H1 (cell line): ENCODE measurements around the gene LAMTOR5. TPM values are rescaled to one million over a fixed set of nuclear protein-coding genes. Genes with fewer than 3 reads are reported as not detected.

ENCODE experiments used
- CTCF ChIA-PET: fragments of 300-600 bp; sonication (Branson Sonifier 250); formaldehyde crosslinking; loops from one replicate; lab custom pipeline; 2021; ENCODE audit not compliant: partially characterized antibody; lab: Charles Lee
- POLR2A ChIA-PET: fragments of 300-600 bp; sonication (Branson Sonifier 250); formaldehyde crosslinking; loops from one replicate; lab custom pipeline; 2021; ENCODE audit warnings: inconsistent platforms; ENCODE audit not compliant: partially characterized antibody; lab: Charles Lee
- DNase-seq, 2 experiments: peaks; one replicate each; pipeline versions ENCODE4 v3.0.0 to v3.0.0-alpha.2; 2010 to 2022; ENCODE audit warnings: low spot score in 2 of 2, low read depth in 1 of 2, mixed read lengths in 1 of 2
- FAIRE-seq: peaks from 2 replicates; lab custom pipeline; 2011; peaks lifted over from hg19 to GRCh38; lab: Jason Lieb, UNC
- H2AFZ ChIP-seq: 2 replicates; pipeline ENCODE4 v1.8.1; 2012; ENCODE audit warnings: low read length, inconsistent platforms
- H2AK5ac ChIP-seq: 2 replicates; pipeline ENCODE4 v1.6.1; 2013; ENCODE audit warnings: low read depth, low read length
- H2BK120ac ChIP-seq: replicated peaks from 2 replicates; pipeline ENCODE3; 2013; ENCODE audit warnings: low read depth, low read length, inconsistent platforms
- H2BK12ac ChIP-seq: 2 replicates; pipeline ENCODE4 v1.6.1; 2013; ENCODE audit warnings: low read depth, low read length
- H2BK15ac ChIP-seq: 2 replicates; pipeline ENCODE4 v1.6.1; 2013; ENCODE audit warnings: low read length
- H2BK20ac ChIP-seq: 2 replicates; pipeline ENCODE4 v1.6.1; 2013; ENCODE audit warnings: low read length
- H2BK5ac ChIP-seq: 2 replicates; pipeline ENCODE4 v1.6.1; 2013; ENCODE audit warnings: low read depth, low read length
- H3K14ac ChIP-seq: 2 replicates; pipeline ENCODE4 v1.6.1; 2013; ENCODE audit warnings: inconsistent platforms; ENCODE audit not compliant: insufficient read length
- H3K18ac ChIP-seq: 2 replicates; pipeline ENCODE4 v1.6.1; 2013; ENCODE audit warnings: low read length; ENCODE audit errors: extremely low read depth
- H3K23ac ChIP-seq: 2 replicates; pipeline ENCODE4 v1.6.1; 2013; ENCODE audit warnings: inconsistent platforms; ENCODE audit not compliant: insufficient read length
- H3K23me2 ChIP-seq: 2 replicates; pipeline ENCODE4 v1.6.1; 2013; ENCODE audit warnings: low read depth, low read length
- H3K27ac ChIP-seq: 2 replicates; pipeline ENCODE4 v1.6.1; 2011; ENCODE audit warnings: low read depth, low read length, inconsistent platforms
- H3K27me3 ChIP-seq, 4 experiments: replicated peaks in 1 of 4; 1 replicate in 1 of 4; 2 replicates in 3 of 4; pipeline versions ENCODE4 v1.6.1 to v1.8.1; 2011 to 2013; ENCODE audit warnings: low read length in 3 of 4, mild to moderate bottlenecking in 3 of 4, inconsistent platforms in 2 of 4, mixed read lengths in 2 of 4, moderate library complexity in 1 of 4; ENCODE audit not compliant: control insufficient read depth in 3 of 4, insufficient read depth in 3 of 4; ENCODE audit errors: extremely low read depth in 1 of 4
- H3K36me3 ChIP-seq, 4 experiments: 2 replicates each; pipeline versions ENCODE4 v1.6.1 to v1.8.1; 2011 to 2013; ENCODE audit warnings: mild to moderate bottlenecking in 4 of 4, low read length in 3 of 4, moderate library complexity in 2 of 4, control low read depth in 1 of 4, inconsistent platforms in 1 of 4; ENCODE audit not compliant: insufficient read depth in 4 of 4, control insufficient read depth in 2 of 4
- H3K4ac ChIP-seq: replicated peaks from 2 replicates; pipeline ENCODE3; 2013; ENCODE audit warnings: low read length, low read depth, mixed read lengths, inconsistent platforms; ENCODE audit not compliant: insufficient read length
- H3K4me1 ChIP-seq, 4 experiments: replicated peaks in 1 of 4; 1 replicate in 1 of 4; 2 replicates in 3 of 4; pipeline versions ENCODE4 v1.6.1 to v1.8.1; 2011 to 2013; ENCODE audit warnings: low read length in 3 of 4, inconsistent platforms in 2 of 4, mixed read lengths in 1 of 4; ENCODE audit not compliant: insufficient read depth in 4 of 4, control insufficient read depth in 3 of 4
- H3K4me2 ChIP-seq, 2 experiments: 2 replicates each; pipeline versions ENCODE4 v1.6.1 to v1.8.1; 2011 to 2013; ENCODE audit warnings: low read depth in 2 of 2, low read length in 2 of 2, control low read depth in 1 of 2, inconsistent platforms in 1 of 2, mild to moderate bottlenecking in 1 of 2; ENCODE audit not compliant: insufficient read depth in 1 of 2
- H3K4me3 ChIP-seq, 4 experiments: fragments of 200-600, 300-600 bp in 1 of 4; sonication (generic), shearing (Covaris generic), sonication (Bioruptor Twin) in 1 of 4; 2 replicates each; pipeline versions ENCODE4 v1.5.1 to v1.8.1; 2011 to 2016; ENCODE audit warnings: low read length in 4 of 4, low read depth in 3 of 4, control low read depth in 2 of 4, inconsistent platforms in 2 of 4, mild to moderate bottlenecking in 2 of 4, mixed read lengths in 1 of 4, moderate library complexity in 1 of 4; ENCODE audit not compliant: insufficient read depth in 2 of 4; ENCODE audit errors: extremely low read depth in 1 of 4
- H3K56ac ChIP-seq: replicated peaks from 2 replicates; pipeline ENCODE3; 2013; ENCODE audit warnings: low read depth, mild to moderate bottlenecking, mixed read lengths, low read length, inconsistent platforms; ENCODE audit not compliant: insufficient read length
- H3K79me1 ChIP-seq: 2 replicates; pipeline ENCODE4 v1.6.1; 2013; ENCODE audit warnings: low read depth, low read length, control low read depth
- H3K79me2 ChIP-seq, 2 experiments: 2 replicates each; pipeline versions ENCODE4 v1.6.1 to v1.8.1; 2012 to 2013; ENCODE audit warnings: low read length in 2 of 2, mild to moderate bottlenecking in 2 of 2, inconsistent platforms in 1 of 2; ENCODE audit not compliant: insufficient read depth in 2 of 2, control insufficient read depth in 1 of 2
- H3K9ac ChIP-seq, 4 experiments: replicated peaks in 1 of 4; 1 replicate in 1 of 4; 2 replicates in 3 of 4; pipeline versions ENCODE4 v1.6.1 to v1.8.1; 2011 to 2013; ENCODE audit warnings: low read depth in 3 of 4, low read length in 3 of 4, control low read depth in 2 of 4, mild to moderate bottlenecking in 2 of 4, moderate library complexity in 2 of 4, inconsistent platforms in 1 of 4; ENCODE audit errors: extremely low read depth in 1 of 4
- H3K9me3 ChIP-seq, 2 experiments: 2 replicates each; pipeline versions ENCODE4 v1.6.1 to v1.8.1; 2012 to 2013; ENCODE audit warnings: mild to moderate bottlenecking in 2 of 2, moderate library complexity in 2 of 2, control low read depth in 1 of 2, inconsistent platforms in 1 of 2, low read depth in 1 of 2, low read length in 1 of 2, mixed read lengths in 1 of 2; ENCODE audit not compliant: insufficient read depth in 2 of 2
- H4K20me1 ChIP-seq, 2 experiments: replicated peaks in 1 of 2; 2 replicates each; pipeline versions ENCODE3 to v1.8.1; 2011 to 2013; ENCODE audit warnings: inconsistent platforms in 2 of 2, low read length in 2 of 2, mild to moderate bottlenecking in 1 of 2; ENCODE audit not compliant: insufficient read depth in 2 of 2, control insufficient read depth in 1 of 2
- H4K5ac ChIP-seq: 2 replicates; pipeline ENCODE4 v1.6.1; 2013; ENCODE audit warnings: low read length, low read depth, mixed read lengths, inconsistent platforms; ENCODE audit not compliant: insufficient read length
- H4K8ac ChIP-seq: 2 replicates; pipeline ENCODE4 v1.8.0; 2013; ENCODE audit warnings: mild to moderate bottlenecking, moderate library complexity, low read length, inconsistent platforms; ENCODE audit not compliant: insufficient read depth; ENCODE audit errors: extremely low read depth
- H4K91ac ChIP-seq: replicated peaks from 2 replicates; pipeline ENCODE3; 2013; ENCODE audit warnings: low read length, mixed read lengths, inconsistent platforms; ENCODE audit not compliant: insufficient read length
- BACH1 ChIP-seq: IDR thresholded peaks from 2 replicates; pipeline ENCODE4 v1.6.1; 2012; ENCODE audit warnings: low read length, improper control_type of control experiment
- BRCA1 ChIP-seq: IDR thresholded peaks from 2 replicates; pipeline ENCODE4 v1.6.1; 2012; ENCODE audit warnings: low read depth, low read length, improper control_type of control experiment
- CBX5 ChIP-seq: fragments of 300-800, 300-1000 bp; sonication (generic); IDR thresholded peaks from 2 replicates; pipeline ENCODE4 v1.7.1; 2016; ENCODE audit warnings: antibody characterized with exemption, low read length, low read depth
- CREB1 ChIP-seq: IDR thresholded peaks from 2 replicates; pipeline ENCODE4 v1.6.1; 2012; ENCODE audit warnings: inconsistent platforms
- EZH2 ChIP-seq: fragments of 200-600 bp; sonication (generic); IDR thresholded peaks from 2 replicates; pipeline ENCODE4 v1.7.1; 2012; ENCODE audit warnings: low read depth, mild to moderate bottlenecking, moderate library complexity, low read length, inconsistent platforms; ENCODE audit not compliant: severe bottlenecking
- GABPA ChIP-seq: IDR thresholded peaks from 2 replicates; pipeline ENCODE4 v1.6.1; 2011; ENCODE audit warnings: mild to moderate bottlenecking, low read length, moderate library complexity, borderline replicate concordance; ENCODE audit not compliant: insufficient read depth
- HDAC6 ChIP-seq: IDR thresholded peaks from one replicate; pipeline ENCODE4 v1.7.1; 2012; ENCODE audit warnings: low read depth, mild to moderate bottlenecking, inconsistent platforms, low read length, moderate library complexity
- JUN ChIP-seq: IDR thresholded peaks from 2 replicates; pipeline ENCODE4 v1.6.1; 2011; ENCODE audit warnings: low read depth, mild to moderate bottlenecking, improper control_type of control experiment, low read length
- KDM4A ChIP-seq: IDR thresholded peaks from one replicate; pipeline ENCODE4 v1.7.1; 2012; ENCODE audit warnings: low read depth, mild to moderate bottlenecking, moderate library complexity, low read length, inconsistent platforms; ENCODE audit not compliant: severe bottlenecking
- MAFK ChIP-seq: IDR thresholded peaks from 2 replicates; pipeline ENCODE4 v1.6.1; 2012; ENCODE audit warnings: low read depth, mild to moderate bottlenecking, improper control_type of control experiment, low read length
- RAD21 ChIP-seq, 2 experiments: IDR thresholded peaks in 1 of 2; conservative IDR thresholded peaks in 1 of 2; 2 replicates each; pipeline ENCODE4 v1.6.1; 2011; ENCODE audit warnings: low read depth in 2 of 2, low read length in 2 of 2, improper control_type of control experiment in 1 of 2, inconsistent platforms in 1 of 2, mild to moderate bottlenecking in 1 of 2, moderate library complexity in 1 of 2
- TAF1 ChIP-seq: IDR thresholded peaks from 2 replicates; pipeline ENCODE4 v1.6.1; 2011; ENCODE audit warnings: mild to moderate bottlenecking, low read depth, low read length
- WGBS, 2 experiments: shearing (Covaris generic) in 1 of 2; methylation state at CpG; one replicate each; pipeline versions ENCODE4 v1.1.6 to v1.1.7; 2013 to 2015; ENCODE audit warnings: low lambda C conversion rate in 2 of 2, mixed read lengths in 2 of 2, inconsistent platforms in 1 of 2, low coverage in 1 of 2, missing lambda C conversion rate in 1 of 2; ENCODE audit not compliant: insufficient replicate concordance in 2 of 2, insufficient coverage in 1 of 2, insufficient read length in 1 of 2; ENCODE audit errors: extremely low coverage in 1 of 2, missing lambda C conversion rate in 1 of 2; 5-methylcytosine and 5-hydroxymethylcytosine counted together
- polyA plus RNA-seq, 7 experiments: library from polyadenylated mRNA; depleted of rRNA in 3 of 7; stranded (reverse) in 5 of 7; unstranded in 2 of 7; fragments of >200 nt in 5 of 7; fragments of 200-250 nt in 2 of 7; gene quantifications; 1 replicate in 5 of 7; 2 replicates in 1 of 7; 4 replicates in 1 of 7; pipeline versions ENCODE4 v1.2.1 to v1.2.3, GENCODE V29; 2011 to 2013; ENCODE audit warnings: missing spikeins in 2 of 7, mixed read lengths in 2 of 7
- total RNA-seq: library from RNA; stranded (reverse); fragmentation: NEBNext Ultra II Directional; extraction: Animal tissue kit (Norgen Biotek cat#: 25700); gene quantifications from 2 replicates; pipeline ENCODE4 v1.2.1, GENCODE V29; 2021

LAMTOR5 gene
- total and polyA plus RNA-seq, 2 of the 8 experiments (the other 6 are each of a cell fraction or from before 2014, with no cell fraction given) = 84.4 to 297 TPM

- H3K4me2 ChIP-seq = no peak overlapping the region
- H3K79me2 ChIP-seq = no peaks in the 10 kb centered on the region
- H3K23me2 ChIP-seq = no peaks in the 10 kb centered on the region
- H4K20me1 ChIP-seq = no peaks in the 10 kb centered on the region
- CTCF ChIA-PET = interaction anchor here (0.7 to 1.9 kb wide), 8 partner anchors 19 to 186 kb away, joined by 3 to 4 read pairs (median 4); partner anchors contain the start of gene RBM15
- no peak overlapping the region for H2BK5ac ChIP-seq
- no peak for TF ChIP-seq BRCA1
- TF ChIP-seq TAF1 = no peak
- no peak for TF ChIP-seq CBX5
- TF ChIP-seq HDAC6 = no peak
- TF ChIP-seq GABPA = no peak
- TF ChIP-seq BACH1 = no peak
- no peak for TF ChIP-seq EZH2
- no peak for TF ChIP-seq KDM4A
- no peak for TF ChIP-seq JUN
- TF ChIP-seq MAFK = no peak
- no peak for TF ChIP-seq RAD21 (IDR thresholded peaks at IDR 0.05 in 1 of 2, conservative IDR thresholded peaks at IDR 0.05 in 1 of 2; ENCODE audit: low read depth in 2 of 2, low read length in 2 of 2)
- no peak for TF ChIP-seq CREB1
- TF ChIP-seq, all 59 proteins: peak for 0
- Histone ChIP-seq H3K27ac (no peak overlapping the region), H2BK20ac (no peak overlapping the region), H2AFZ (no peak overlapping the region), H3K4me1 (peaks cover 0 to 6% (median 4%) of the 10 kb centered on the region in 4 experiments; a peak in 3 of 7 replicates), H3K4ac (no peak overlapping the region), H4K8ac (no peak overlapping the region), H4K5ac (no peak overlapping the region), H3K27me3 (no peaks in the 10 kb centered on the region), H3K9ac (no peak overlapping the region), H3K9me3 (peaks cover 0 to 8% of the 10 kb centered on the region in 2 experiments; a peak in 1 of 4 replicates), H2BK12ac (no peak overlapping the region), H4K91ac (no peak overlapping the region), H3K4me3 (no peak overlapping the region), H3K56ac (no peak overlapping the region), H3K18ac (no peak overlapping the region), H3K36me3 (peaks cover 0 to 7% (median 0%) of the 10 kb centered on the region in 4 experiments; a peak in 2 of 8 replicates), H3K14ac (no peak overlapping the region), H3K23ac (no peak overlapping the region), H2AK5ac (no peak overlapping the region), H2BK120ac (no peak overlapping the region), H3K79me1 (no peaks in the 10 kb centered on the region), H2BK15ac (no peak overlapping the region)
- POLR2A ChIA-PET = interaction anchor here (0.6 to 1.6 kb wide), 4 partner anchors 11 to 55 kb away, joined by 3 to 4 read pairs (median 3); partner anchors contain the start of gene RBM15
- no peak for FAIRE-seq
- no peak for DNase-seq
- 88% methylated on average over 3 of the region's 3 CpGs; no CpG with 5 or more reads in 1 of the 2 experiments for WGBS, 2 experiments
These were observed 13.6 kb downstream of the LAMTOR5 start for GRCh38 chr1:110393691-110394492.
